Measurements from ENCODE around the gene PCYT2. TPM values are rescaled to one million over a fixed set of nuclear protein-coding genes. Genes with fewer than 3 reads are reported as not detected.

Gene PCYT2
- polyA plus RNA-seq, 1 donor (not counting 4 experiments of a cell fraction or from before 2014, with no cell fraction given) = 38.1 TPM

DNA sequence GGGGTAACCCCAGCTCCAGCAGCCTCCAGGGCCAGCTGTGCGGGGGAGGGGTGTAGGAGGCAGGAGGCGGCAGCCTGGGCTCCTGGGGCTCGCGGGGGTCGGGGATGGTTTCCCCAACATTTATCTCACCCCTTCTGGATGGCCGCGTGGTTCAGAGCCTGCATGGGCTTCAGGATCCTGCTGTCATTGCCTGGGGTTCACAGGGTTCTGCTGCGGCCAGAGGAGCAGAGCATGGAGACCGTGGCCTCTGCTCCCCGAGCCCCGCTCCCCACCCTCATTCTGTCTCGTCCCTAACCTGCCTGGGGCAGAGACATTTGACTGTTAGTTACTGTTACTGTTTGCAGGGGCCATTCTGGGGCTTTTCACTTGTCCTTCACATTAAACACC is 31.0 kb upstream of the PCYT2 start:
- Histone ChIP-seq H3K27me3 (ENCODE audit: control insufficient read depth, extremely low read depth, insufficient read depth, low read length) (peaks cover 16% of the 10 kb centered on the region), H3K36me3 (ENCODE audit: control insufficient read depth in 2 of 2, extremely low read depth in 1 of 2, insufficient read depth in 2 of 2, low read length in 2 of 2) (no peaks in the 10 kb centered on the region), H3K4me1 (ENCODE audit: control insufficient read depth, extremely low read depth, insufficient read depth, low read length) (no peaks in the 10 kb centered on the region), H3K4me3 (ENCODE audit: control insufficient read depth in 2 of 3, extremely low read depth in 1 of 3, insufficient read depth in 2 of 3, low read depth in 1 of 3, low read length in 3 of 3) (no peak overlapping the region), H3K9ac (ENCODE audit: control insufficient read depth, extremely low read depth, insufficient read depth, low read length) (no peak overlapping the region), H3K27ac (ENCODE audit: control insufficient read depth, insufficient read depth, low read length) (no peak overlapping the region), H3K9me1 (ENCODE audit: control insufficient read depth, extremely low read depth, insufficient read depth, low read length) (no peaks in the 10 kb centered on the region), H4K20me1 (ENCODE audit: control insufficient read depth, extremely low read depth, insufficient read depth, low read length) (no peaks in the 10 kb centered on the region), H3K79me2 (ENCODE audit: control insufficient read depth, insufficient read depth, low read length) (no peaks in the 10 kb centered on the region), H3K9me3 (ENCODE audit: control insufficient read depth, low read depth, low read length) (no peaks in the 10 kb centered on the region), H2AFZ (ENCODE audit: control insufficient read depth, low read length) (no peak overlapping the region), H3K4me2 (ENCODE audit: control insufficient read depth, extremely low read depth, insufficient read depth, low read depth, low read length) (no peak overlapping the region)
- dilution Hi-C loops (cut with MboI; ENCODE audit: extremely low pct_ligation_motif_present, low sequenced_read_pairs) = no loop called here
- TF ChIP-seq, protein P1, sequence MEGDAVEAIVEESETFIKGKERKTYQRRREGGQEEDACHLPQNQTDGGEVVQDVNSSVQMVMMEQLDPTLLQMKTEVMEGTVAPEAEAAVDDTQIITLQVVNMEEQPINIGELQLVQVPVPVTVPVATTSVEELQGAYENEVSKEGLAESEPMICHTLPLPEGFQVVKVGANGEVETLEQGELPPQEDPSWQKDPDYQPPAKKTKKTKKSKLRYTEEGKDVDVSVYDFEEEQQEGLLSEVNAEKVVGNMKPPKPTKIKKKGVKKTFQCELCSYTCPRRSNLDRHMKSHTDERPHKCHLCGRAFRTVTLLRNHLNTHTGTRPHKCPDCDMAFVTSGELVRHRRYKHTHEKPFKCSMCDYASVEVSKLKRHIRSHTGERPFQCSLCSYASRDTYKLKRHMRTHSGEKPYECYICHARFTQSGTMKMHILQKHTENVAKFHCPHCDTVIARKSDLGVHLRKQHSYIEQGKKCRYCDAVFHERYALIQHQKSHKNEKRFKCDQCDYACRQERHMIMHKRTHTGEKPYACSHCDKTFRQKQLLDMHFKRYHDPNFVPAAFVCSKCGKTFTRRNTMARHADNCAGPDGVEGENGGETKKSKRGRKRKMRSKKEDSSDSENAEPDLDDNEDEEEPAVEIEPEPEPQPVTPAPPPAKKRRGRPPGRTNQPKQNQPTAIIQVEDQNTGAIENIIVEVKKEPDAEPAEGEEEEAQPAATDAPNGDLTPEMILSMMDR (optimal IDR thresholded peaks at IDR 0.05 in 1 of 3, IDR thresholded peaks at IDR 0.05 in 1 of 3, conservative IDR thresholded peaks at IDR 0.05 in 1 of 3; ENCODE audit: extremely low read depth in 1 of 3, insufficient read depth in 2 of 3, low read length in 3 of 3) = no peak
- TF ChIP-seq EZH2 (IDR thresholded peaks at IDR 0.05; ENCODE audit: low read length) = no peak
- no peak for FAIRE-seq
- DNase-seq (ENCODE audit: low read depth, low spot score) = no peak

GRCh38 chr17:81941484-81942166 is 30.4 kb upstream of the PCYT2 start:
- no peaks in the 10 kb centered on the region for H3K36me3 ChIP-seq (ENCODE audit: control insufficient read depth in 2 of 2, extremely low read depth in 1 of 2, insufficient read depth in 2 of 2, low read length in 2 of 2)
- TF ChIP-seq, protein P1 (optimal IDR thresholded peaks at IDR 0.05 in 1 of 3, IDR thresholded peaks at IDR 0.05 in 1 of 3, conservative IDR thresholded peaks at IDR 0.05 in 1 of 3; ENCODE audit: extremely low read depth in 1 of 3, insufficient read depth in 2 of 3, low read length in 3 of 3) = no peak
- TF ChIP-seq EZH2 (IDR thresholded peaks at IDR 0.05; ENCODE audit: low read length) = no peak
- H3K4me3 ChIP-seq (ENCODE audit: control insufficient read depth in 2 of 3, extremely low read depth in 1 of 3, insufficient read depth in 2 of 3, low read depth in 1 of 3, low read length in 3 of 3) = no peak overlapping the region
- no peaks in the 10 kb centered on the region for H3K79me2 ChIP-seq (ENCODE audit: control insufficient read depth, insufficient read depth, low read length)
- DNase-seq (ENCODE audit: low read depth, low spot score) (no peak), FAIRE-seq (no peak)
- H3K27me3 ChIP-seq (ENCODE audit: control insufficient read depth, extremely low read depth, insufficient read depth, low read length) = peaks cover 16% of the 10 kb centered on the region
- H2AFZ ChIP-seq (ENCODE audit: control insufficient read depth, low read length) = no peak overlapping the region
- dilution Hi-C loops (cut with MboI; ENCODE audit: extremely low pct_ligation_motif_present, low sequenced_read_pairs) = no loop called here
- H3K4me2 ChIP-seq (ENCODE audit: control insufficient read depth, extremely low read depth, insufficient read depth, low read depth, low read length) = no peak overlapping the region
- no peaks in the 10 kb centered on the region for H3K4me1 ChIP-seq (ENCODE audit: control insufficient read depth, extremely low read depth, insufficient read depth, low read length)
- H3K9me1 ChIP-seq (ENCODE audit: control insufficient read depth, extremely low read depth, insufficient read depth, low read length) = no peaks in the 10 kb centered on the region
- no peak overlapping the region for H3K9ac ChIP-seq (ENCODE audit: control insufficient read depth, extremely low read depth, insufficient read depth, low read length)
- H4K20me1 ChIP-seq (ENCODE audit: control insufficient read depth, extremely low read depth, insufficient read depth, low read length) = no peaks in the 10 kb centered on the region
- H3K27ac ChIP-seq (ENCODE audit: control insufficient read depth, insufficient read depth, low read length) = no peak overlapping the region
- H3K9me3 ChIP-seq (ENCODE audit: control insufficient read depth, low read depth, low read length) = no peaks in the 10 kb centered on the region

All from keratinocyte (primary cell).